Ovary (tissue), 9 donors: ENCODE data around the gene POGLUT2. TPM values are rescaled to one million over a fixed set of nuclear protein-coding genes. Genes with fewer than 3 reads are reported as not detected.

Experiments
- DNase-seq, 5 donors: peaks; one replicate each; pipeline ENCODE4 v3.0.0-alpha.2; 2019 to 2020
- H3K27ac ChIP-seq, 2 donors: fragments of 200-600 bp; one replicate each; pipeline versions ENCODE4 v1.5.1 to v1.8.0; 2019 to 2022
- H3K27me3 ChIP-seq: fragments of 200-600 bp; one replicate; pipeline ENCODE4 v1.8.0; 2022
- H3K36me3 ChIP-seq: fragments of 200-600 bp; sonication (generic); one replicate; pipeline ENCODE4 v1.5.1; 2019
- H3K4me1 ChIP-seq: one replicate; pipeline ENCODE4 v1.8.1; 2013; ENCODE audit warnings: mild to moderate bottlenecking, moderate library complexity; ENCODE audit not compliant: insufficient read depth
- H3K4me3 ChIP-seq: fragments of 200-600 bp; sonication (generic); one replicate; pipeline ENCODE4 v1.5.1; 2017
- H3K9me3 ChIP-seq, 2 donors: fragments of 200-600 bp in 1 of 2; sonication (generic) in 1 of 2; one replicate each; pipeline versions ENCODE4 v1.5.1 to v1.8.1; 2013 to 2019; ENCODE audit warnings: mild to moderate bottlenecking in 1 of 2, moderate library complexity in 1 of 2
- CTCF ChIP-seq, 3 donors: fragments of 450-650 bp in 2 of 3; fragments of 200-600 bp in 1 of 3; IDR thresholded peaks; one replicate each; pipeline versions ENCODE4 v1.5.1 to v1.8.0; 2016 to 2022; ENCODE audit warnings: antibody characterized with exemption in 3 of 3, mild to moderate bottlenecking in 1 of 3
- EP300 ChIP-seq: sonication (generic); formaldehyde crosslinking; IDR thresholded peaks from one replicate; pipeline ENCODE4 v1.6.1; 2017; ENCODE audit warnings: antibody characterized with exemption
- POLR2A ChIP-seq: fragments of 450-650 bp; IDR thresholded peaks from one replicate; pipeline ENCODE4 v1.6.1; 2017; ENCODE audit warnings: antibody characterized with exemption, mild to moderate bottlenecking, moderate library complexity
- WGBS, 3 donors: extraction: QIAGEN DNeasy Blood & Tissue Kit in 1 of 3; methylation state at CpG; one replicate each; pipeline versions ENCODE4 v1.1.5 to v1.1.7; 2013 to 2017; 5-methylcytosine and 5-hydroxymethylcytosine counted together
- intact Hi-C, 4 donors: fragments of 100-400 bp; cut with DNase I; formaldehyde crosslinking; loops; one replicate each; pipeline versions ENCODE4 v1.11.0 to v1.15.1; 2022 to 2023
- polyA plus RNA-seq, 2 donors: library from polyadenylated mRNA; stranded (reverse); fragments of 200-250 nt in 1 of 2; fragments of 350-450 nt in 1 of 2; fragmentation: Illumina TruSeq in 1 of 2; extraction: RNeasy Lipid Tissue Mini Kit (QIAGEN cat#74804) in 1 of 2; gene quantifications; one replicate each; pipeline ENCODE4 v1.2.3, GENCODE V29; 2013 to 2014
- total RNA-seq, 7 donors: library from RNA; depleted of rRNA in 2 of 7; stranded (reverse); fragments of >200 nt in 2 of 7; fragmentation: NEBNext Ultra II Directional in 3 of 7; extraction: Animal tissue kit (Norgen Biotek cat#: 25700) in 3 of 7; gene quantifications; one replicate each; pipeline versions ENCODE4 v1.1.0 to v1.2.4, GENCODE V29; 2016 to 2023
- donor health status: DM: no; HTN: no; CAD: no; lungs with moderate emphysema.
- donor health status: DM: no; HTN: no; CAD: no.
- donor health status: Bipolar disorder and iron deficiency.
- donor health status: DM: yes; HTN: yes; CAD: no.
- donor health status: DM: no; HTN: no; CAD: no.
- donor health status: DM: yes; HTN: yes; CAD: no.

The POGLUT2 gene
- total and polyA plus RNA-seq, 9 donors: 4.5 to 13.0 (median 7.2) TPM

GRCh38 chr13:102838273-102838672, 39.5 kb upstream of the POGLUT2 start:
- Histone ChIP-seq H3K4me3 (no peak overlapping the region), H3K9me3 (no peaks in the 10 kb centered on the region), H3K27ac (no peak overlapping the region), H3K27me3 (no peaks in the 10 kb centered on the region), H3K36me3 (no peaks in the 10 kb centered on the region), H3K4me1 (no peaks in the 10 kb centered on the region)
- TF ChIP-seq CTCF (IDR thresholded peaks at IDR 0.05): no peak
- no peak for TF ChIP-seq POLR2A
- no peak for TF ChIP-seq EP300
- WGBS, 3 donors: 71 to 78% (median 76%) methylated on average over 1 of the region's 1 CpG
- no peak for DNase-seq
- intact Hi-C loops: no loop called here

- Histone ChIP-seq H3K9me3 (no peaks in the 10 kb centered on the region), H3K36me3 (no peaks in the 10 kb centered on the region), H3K4me3 (no peak overlapping the region), H3K4me1 (no peaks in the 10 kb centered on the region), H3K27me3 (no peaks in the 10 kb centered on the region), H3K27ac (no peak overlapping the region)
- TF ChIP-seq CTCF (IDR thresholded peaks at IDR 0.05) (no peak), POLR2A (no peak), EP300 (no peak)
- WGBS, 3 donors: 80 to 93% (median 90%) methylated on average over 4 of the region's 4 CpGs
- DNase-seq: no peak
- intact Hi-C loops: no loop called here
These were observed 37.7 kb upstream of the POGLUT2 start for GRCh38 chr13:102836471-102836870.

GRCh38 chr13:102830646-102831045, 31.9 kb upstream of the POGLUT2 start:
- DNase-seq: no peak
- no peaks in the 10 kb centered on the region for H3K9me3 ChIP-seq
- H3K4me1 ChIP-seq: no peaks in the 10 kb centered on the region
- TF ChIP-seq EP300 (no peak), CTCF (IDR thresholded peaks at IDR 0.05) (no peak), POLR2A (no peak)
- H3K27me3 ChIP-seq: no peaks in the 10 kb centered on the region
- 31 to 36% (median 34%) methylated on average over 4 of the region's 4 CpGs for WGBS, 3 donors
- no peak overlapping the region for H3K4me3 ChIP-seq
- no peaks in the 10 kb centered on the region for H3K36me3 ChIP-seq
- intact Hi-C loops: no loop called here
- no peak overlapping the region for H3K27ac ChIP-seq

- no peaks in the 10 kb centered on the region for H3K4me1 ChIP-seq
- no peaks in the 10 kb centered on the region for H3K9me3 ChIP-seq
- DNase-seq: no peak
- H3K36me3 ChIP-seq: no peaks in the 10 kb centered on the region
- 55 to 69% (median 61%) methylated on average over 8 of the region's 8 CpGs for WGBS, 3 donors
- H3K27ac ChIP-seq: no peak overlapping the region
- no peak for TF ChIP-seq POLR2A
- TF ChIP-seq EP300: no peak
- no peak for TF ChIP-seq CTCF (IDR thresholded peaks at IDR 0.05)
- no peaks in the 10 kb centered on the region for H3K27me3 ChIP-seq
- intact Hi-C loops: no loop called here
- no peak overlapping the region for H3K4me3 ChIP-seq
These were observed 27.3 kb upstream of the POGLUT2 start for GRCh38 chr13:102825921-102826706.
